ENCODE data around the gene PCLO.

Gene PCLO

GRCh38 chr7:83149466-83149865, 13.2 kb downstream of the PCLO start:
- no peaks in the 10 kb centered on the region for H3K27me3 ChIP-seq
- H3K4me1 ChIP-seq: peaks cover 6% of the 10 kb centered on the region; the same call in 1 of the 2 replicates
- H3K4me3 ChIP-seq (ENCODE audit: low read depth, low read length): no peak overlapping the region
- no peaks in the 10 kb centered on the region for H3K9me3 ChIP-seq
- peaks cover 12% of the 10 kb centered on the region for H3K36me3 ChIP-seq
- DNase-seq: no peak
- no peak for TF ChIP-seq CTCF (IDR thresholded peaks at IDR 0.05; ENCODE audit: low read depth, low read length)

GRCh38 chr7:83148776-83149175, 13.9 kb downstream of the PCLO start:
- peaks cover 10% of the 10 kb centered on the region for H3K36me3 ChIP-seq
- no peaks in the 10 kb centered on the region for H3K4me1 ChIP-seq
- no peaks in the 10 kb centered on the region for H3K9me3 ChIP-seq
- H3K4me3 ChIP-seq (ENCODE audit: low read depth, low read length): no peak overlapping the region
- H3K27me3 ChIP-seq: no peaks in the 10 kb centered on the region
- no peak for DNase-seq
- TF ChIP-seq CTCF (IDR thresholded peaks at IDR 0.05; ENCODE audit: low read depth, low read length): no peak

- no peaks in the 10 kb centered on the region for H3K9me3 ChIP-seq
- H3K36me3 ChIP-seq: no peaks in the 10 kb centered on the region; the same call in 1 of the 2 replicates
- TF ChIP-seq CTCF (IDR thresholded peaks at IDR 0.05; ENCODE audit: low read depth, low read length): no peak
- no peak overlapping the region for H3K4me3 ChIP-seq (ENCODE audit: low read depth, low read length)
- DNase-seq: no peak
- peaks cover 5% of the 10 kb centered on the region; the same call in 1 of the 2 replicates for H3K4me1 ChIP-seq
- no peaks in the 10 kb centered on the region for H3K27me3 ChIP-seq
Observed at GRCh38 chr7:83143107-83143506, 19.6 kb downstream of the PCLO start.

- no peaks in the 10 kb centered on the region for H3K27me3 ChIP-seq
- no peaks in the 10 kb centered on the region for H3K9me3 ChIP-seq
- TF ChIP-seq CTCF (IDR thresholded peaks at IDR 0.05; ENCODE audit: low read depth, low read length): no peak
- no peaks in the 10 kb centered on the region; the same call in 1 of the 2 replicates for H3K36me3 ChIP-seq
- DNase-seq: no peak
- no peak overlapping the region for H3K4me3 ChIP-seq (ENCODE audit: low read depth, low read length)
- peaks cover 5% of the 10 kb centered on the region; the same call in 1 of the 2 replicates for H3K4me1 ChIP-seq
Observed at GRCh38 chr7:83142365-83142764, 20.3 kb downstream of the PCLO start.

- Histone ChIP-seq H3K36me3 (no peaks in the 10 kb centered on the region; the same call in 1 of the 2 replicates), H3K27me3 (no peaks in the 10 kb centered on the region), H3K4me3 (ENCODE audit: low read depth, low read length) (no peak overlapping the region), H3K4me1 (peaks cover 5% of the 10 kb centered on the region; the same call in 1 of the 2 replicates), H3K9me3 (no peaks in the 10 kb centered on the region)
- no peak for TF ChIP-seq CTCF (IDR thresholded peaks at IDR 0.05; ENCODE audit: low read depth, low read length)
- DNase-seq: no peak
Observed at GRCh38 chr7:83141927-83142326, 20.8 kb downstream of the PCLO start.

- H3K9me3 ChIP-seq: no peaks in the 10 kb centered on the region
Observed at GRCh38 chr7:83130623-83131545, 31.8 kb downstream of the PCLO start.

More at GRCh38 chr7:83130623-83131545, 31.8 kb downstream of the PCLO start:
- no peak for TF ChIP-seq CTCF (IDR thresholded peaks at IDR 0.05; ENCODE audit: low read depth, low read length)
- Histone ChIP-seq H3K36me3 (peaks cover 2% of the 10 kb centered on the region; the same call in 1 of the 2 replicates), H3K4me3 (ENCODE audit: low read depth, low read length) (no peak overlapping the region), H3K27me3 (no peaks in the 10 kb centered on the region), H3K4me1 (peaks cover 4% of the 10 kb centered on the region)
- no peak for DNase-seq

All from BE2C (cell line).